K562 (cell line): ENCODE measurements around the gene CYTH1. TPM values are rescaled to one million over a fixed set of nuclear protein-coding genes. Genes with fewer than 3 reads are reported as not detected.

ENCODE experiments used
- ATAC-seq: fragments of 200-7000 bp; cut with Tn5 transposase; 3 replicates; pipeline ENCODE4 v1.9.1; 2020; ENCODE audit warnings: moderate library complexity
- BruUV-seq: library from RNA; stranded (reverse); fragments of 400-500 nt; replicated peaks from 2 replicates; lab custom pipeline; 2021; lab: Mats Ljungman, UMichigan
- CTCF ChIA-PET: fragments of 300-600 bp; formaldehyde crosslinking; extraction: SDS; loops from one replicate; lab custom pipeline; 2021; ENCODE audit warnings: low intra/inter-chr PET ratio; lab: Yijun Ruan, JAX
- POLR2A ChIA-PET: fragments of 300-600, 350-650 bp; sonication (Branson Sonifier 250); formaldehyde crosslinking; extraction: SDS; loops from one replicate; lab custom pipeline; 2021; ENCODE audit warnings: antibody characterized with exemption, inconsistent platforms; lab: Yijun Ruan, JAX
- DNase-seq, 4 experiments: peaks; one replicate each; pipeline versions ENCODE4 v3.0.0 to v3.0.0-alpha.2; 2011 to 2018; ENCODE audit warnings: low spot score in 3 of 4, mixed read lengths in 3 of 4; ENCODE audit errors: extremely low read depth in 1 of 4
- FAIRE-seq: peaks from 2 replicates; lab custom pipeline; 2011; peaks lifted over from hg19 to GRCh38; lab: Jason Lieb, UNC
- H2AFZ ChIP-seq: 2 replicates; pipeline ENCODE4 v1.6.0; 2011; ENCODE audit warnings: low read depth, low read length, control low read depth, inconsistent platforms
- H3K27ac ChIP-seq: fragments of 200-600 bp; 3 replicates; pipeline ENCODE4 v1.8.0; 2011; ENCODE audit warnings: low read depth, mild to moderate bottlenecking, control low read depth, inconsistent platforms, low read length, moderate library complexity, mixed read lengths; ENCODE audit errors: extremely low read depth
- H3K27me3 ChIP-seq, 2 experiments: fragments of 300-600 bp in 1 of 2; 2 replicates in 1 of 2; 3 replicates in 1 of 2; pipeline versions ENCODE4 v1.6.0 to v1.8.0; 2011; ENCODE audit warnings: inconsistent platforms in 2 of 2, low read length in 2 of 2, mild to moderate bottlenecking in 1 of 2, mixed read lengths in 1 of 2, moderate library complexity in 1 of 2; ENCODE audit not compliant: control insufficient read depth in 2 of 2, insufficient read depth in 2 of 2
- H3K36me3 ChIP-seq: fragments of 300-600 bp; 3 replicates; pipeline ENCODE4 v1.8.0; 2011; ENCODE audit warnings: mild to moderate bottlenecking, low read length, inconsistent platforms; ENCODE audit not compliant: control insufficient read depth, insufficient read depth
- H3K4me1 ChIP-seq, 2 experiments: fragments of 200-600 bp in 1 of 2; replicated peaks in 1 of 2; 2 replicates in 1 of 2; 3 replicates in 1 of 2; pipeline versions ENCODE4 v1.5.1 to v1.8.0; 2011; ENCODE audit warnings: inconsistent platforms in 2 of 2, low read length in 2 of 2, mild to moderate bottlenecking in 1 of 2, mixed read lengths in 1 of 2, moderate library complexity in 1 of 2; ENCODE audit not compliant: control insufficient read depth in 2 of 2, insufficient read depth in 2 of 2
- H3K4me2 ChIP-seq: 2 replicates; pipeline ENCODE4 v1.6.1; 2011; ENCODE audit warnings: low read length, control low read depth, inconsistent platforms, mixed read lengths; ENCODE audit not compliant: insufficient read depth
- H3K4me3 ChIP-seq: fragments of 200-600 bp; sonication (generic), shearing (Covaris generic); 2 replicates; pipeline ENCODE4 v1.5.1; 2016; ENCODE audit warnings: control low read depth, inconsistent platforms
- H3K79me2 ChIP-seq: fragments of 200-600 bp; 3 replicates; pipeline ENCODE4 v1.8.0; 2011; ENCODE audit warnings: low read length, inconsistent platforms; ENCODE audit not compliant: control insufficient read depth, insufficient read depth
- H3K9ac ChIP-seq, 2 experiments: 2 replicates each; pipeline versions ENCODE4 v1.6.0 to v1.6.1; 2011; ENCODE audit warnings: low read depth in 2 of 2, low read length in 2 of 2, control low read depth in 1 of 2, inconsistent platforms in 1 of 2, mild to moderate bottlenecking in 1 of 2, mixed read lengths in 1 of 2; ENCODE audit not compliant: insufficient read depth in 1 of 2
- H3K9me1 ChIP-seq: one replicate; pipeline ENCODE4 v1.6.0; 2011; ENCODE audit warnings: inconsistent platforms, mild to moderate bottlenecking, low read length, moderate library complexity; ENCODE audit not compliant: control insufficient read depth, insufficient read depth
- H3K9me3 ChIP-seq: replicated peaks from 2 replicates; pipeline ENCODE4 v1.5.1; 2011; ENCODE audit warnings: low read depth, low read length, inconsistent platforms; ENCODE audit not compliant: control insufficient read depth, insufficient read depth
- H4K20me1 ChIP-seq: replicated peaks from 2 replicates; pipeline ENCODE4 v1.6.1; 2011; ENCODE audit warnings: low read length, inconsistent platforms, mixed read lengths; ENCODE audit not compliant: control insufficient read depth, insufficient read depth
- BRD4 ChIP-seq: fragments of 200-600 bp; sonication (generic); IDR thresholded peaks from 2 replicates; pipeline ENCODE4 v1.6.1; 2017; ENCODE audit warnings: inconsistent platforms
- CEBPG ChIP-seq, 3 experiments: fragments of 200-800 bp in 1 of 3; sonication (Bioruptor generic) in 1 of 3; sonication (generic) in 1 of 3; formaldehyde crosslinking in 1 of 3; IDR thresholded peaks in 2 of 3; conservative IDR thresholded peaks in 1 of 3; 2 replicates each; pipeline versions ENCODE4 v1.6.1 to v1.8.0; 2016 to 2022; ENCODE audit warnings: missing compliant biosample characterization in 2 of 3, missing genetic modification characterization in 2 of 3, mild to moderate bottlenecking in 1 of 3, missing genetic modification reagents in 1 of 3
- CHD2 ChIP-seq: IDR thresholded peaks from 2 replicates; pipeline ENCODE4 v1.6.1; 2011; ENCODE audit warnings: low read depth, low read length
- GABPA ChIP-seq: fragments of 200-800 bp; sonication (Bioruptor generic); conservative IDR thresholded peaks from 2 replicates; pipeline ENCODE4 v1.6.1; 2016; ENCODE audit warnings: low read depth, missing genetic modification characterization, missing compliant biosample characterization
- MAFG ChIP-seq: fragments of 450-650 bp; conservative IDR thresholded peaks from 2 replicates; pipeline ENCODE4 v1.6.1; 2016; ENCODE audit warnings: missing genetic modification characterization, missing compliant biosample characterization
- NR0B1 ChIP-seq: fragments of 450-650 bp; IDR thresholded peaks from one replicate; pipeline ENCODE4 v1.6.1; 2018; ENCODE audit warnings: mild to moderate bottlenecking, moderate library complexity; ENCODE audit not compliant: partially characterized antibody
- NR3C1 ChIP-seq: sonication (generic); formaldehyde crosslinking; IDR thresholded peaks from 2 replicates; pipeline ENCODE4 v1.8.1; 2022; ENCODE audit warnings: missing genetic modification reagents
- RCOR1 ChIP-seq, 2 experiments: IDR thresholded peaks; 2 replicates each; pipeline ENCODE4 v1.6.1; 2012; ENCODE audit warnings: low read depth in 2 of 2, low read length in 2 of 2, borderline replicate concordance in 1 of 2, improper control_type of control experiment in 1 of 2
- SAFB2 ChIP-seq: fragments of 200-400 bp; formaldehyde crosslinking; IDR thresholded peaks from 2 replicates; pipeline ENCODE4 v1.6.1; 2018; ENCODE audit warnings: borderline replicate concordance, low read length, low read depth, moderate library complexity; ENCODE audit not compliant: severe bottlenecking
- YBX1 ChIP-seq: fragments of 450-650 bp; IDR thresholded peaks from 2 replicates; pipeline ENCODE4 v1.7.1; 2016; ENCODE audit warnings: mild to moderate bottlenecking
- WGBS: fragments of 100-300 bp; shearing (Covaris generic); methylation state at CpG from one replicate; pipeline ENCODE4 v1.1.6; 2016; ENCODE audit warnings: low coverage, mixed read lengths; ENCODE audit not compliant: insufficient coverage; ENCODE audit errors: missing lambda C conversion rate; 5-methylcytosine and 5-hydroxymethylcytosine counted together
- in situ Hi-C: fragments of 300-500 bp; cut with MboI; formaldehyde crosslinking; loops from 4 replicates; pipeline ENCODE4 v1.15.0; 2018; ENCODE audit warnings: inconsistent platforms, mixed read lengths
- intact Hi-C: fragments of 100-400 bp; cut with micrococcal nuclease; formaldehyde crosslinking; loops from 2 replicates; pipeline ENCODE4 v1.14.2; 2022
- polyA plus RNA-seq, 8 experiments: library from polyadenylated mRNA; depleted of rRNA in 4 of 8; stranded (reverse) in 5 of 8; unstranded in 3 of 8; fragments of >200 nt; fragmentation: Nextera tagmentation in 2 of 8; fragmentation: Illumina TruSeq in 1 of 8; extraction: Ambion mirVana in 2 of 8; extraction: Trizol in 1 of 8; gene quantifications; 2 replicates each; pipeline versions ENCODE4 v1.2.1 to v1.2.3, GENCODE V29; 2011 to 2014; ENCODE audit warnings: inconsistent platforms in 1 of 8, missing spikeins in 1 of 8
- total RNA-seq, 7 experiments: library from RNA; depleted of rRNA in 6 of 7; stranded (reverse); fragments of >200 nt in 6 of 7; fragmentation: Illumina TruSeq in 2 of 7; extraction: Trizol in 2 of 7; gene quantifications; 2 replicates each; pipeline versions ENCODE4 v1.2.1 to v1.2.3, GENCODE V29; 2011 to 2021; ENCODE audit warnings: low replicate concordance in 1 of 7

The CYTH1 gene
- total and polyA plus RNA-seq, 9 of the 15 experiments (the other 6 are each of a cell fraction or from before 2014, with no cell fraction given) = 0.52 to 27.7 (median 16.8) TPM

- 89% methylated on average over 5 of the region's 5 CpGs for WGBS
- DNase-seq = no peak
- POLR2A ChIA-PET = interaction anchor here (0.6 to 2.7 kb wide), 7 partner anchors 9 to 133 kb away, joined by 3 to 6 read pairs (median 5); no protein-coding TSS in a partner anchor
- no peak overlapping the region for H3K27ac ChIP-seq
- H3K9ac ChIP-seq = no peak overlapping the region; a peak in 1 of 4 replicates
- H3K36me3 ChIP-seq = no peaks in the 10 kb centered on the region
- no peak for TF ChIP-seq CEBPG (CRISPR knock-in tag; IDR thresholded peaks at IDR 0.05)
- peak in 1 of 2 experiments; percentile 55; a peak in 1 of 4 replicates for TF ChIP-seq CEBPG (tag; conservative IDR thresholded peaks at IDR 0.05 in 1 of 2, IDR thresholded peaks at IDR 0.05 in 1 of 2)
- TF ChIP-seq BRD4 = no peak
- TF ChIP-seq RCOR1 (IDR thresholded peaks at IDR 0.05; ENCODE audit: borderline replicate concordance in 1 of 2, low read depth in 2 of 2, low read length in 2 of 2) = no peak
- TF ChIP-seq CHD2 = no peak
- no peak for TF ChIP-seq SAFB2
- no peak for TF ChIP-seq MAFG (tag)
- TF ChIP-seq NR0B1 = no peak
- no peak for TF ChIP-seq NR3C1 (CRISPR knock-in tag)
- peak; percentile 58 for TF ChIP-seq GABPA (tag)
- no peak for TF ChIP-seq YBX1
- no peaks in the 10 kb centered on the region for H3K27me3 ChIP-seq
- H3K4me2 ChIP-seq = no peak overlapping the region
- peaks cover 16% of the 10 kb centered on the region for H4K20me1 ChIP-seq
- no peak for FAIRE-seq
- no peak for ATAC-seq
- H2AFZ ChIP-seq = no peak overlapping the region
- BruUV-seq = no TSS peak
- CTCF ChIA-PET = no interaction called here
- H3K9me1 ChIP-seq = no peaks in the 10 kb centered on the region
- in situ Hi-C loops = no loop called here
- H3K79me2 ChIP-seq = peaks cover 30% of the 10 kb centered on the region
- H3K9me3 ChIP-seq = no peaks in the 10 kb centered on the region
- intact Hi-C loops = no loop called here
- H3K4me1 ChIP-seq = peaks cover 10 to 15% of the 10 kb centered on the region in 2 experiments
- H3K4me3 ChIP-seq = no peak overlapping the region
Observed at GRCh38 chr17:78741644-78742284, 40.3 kb downstream of the CYTH1 start.
